B cell (primary cell): ENCODE data around the gene SLC25A21.

Source experiments
- EZH2 ChIP-seq: IDR thresholded peaks from 2 replicates; pipeline ENCODE4 v1.6.1; 2012; ENCODE audit warnings: borderline replicate concordance, low read depth, mild to moderate bottlenecking, moderate library complexity, low read length; ENCODE audit not compliant: insufficient read depth, poor library complexity, severe bottlenecking
- TF ChIP-seq, protein P1 (sequence below): fragments of 200-600 bp; IDR thresholded peaks from one replicate; pipeline ENCODE4 v1.8.0; 2022; ENCODE audit warnings: antibody characterized with exemption, mild to moderate bottlenecking

GRCh38 chr14:36663404-36664321 lies 508.7 kb downstream of the SLC25A21 start:
- TF ChIP-seq, protein P1, sequence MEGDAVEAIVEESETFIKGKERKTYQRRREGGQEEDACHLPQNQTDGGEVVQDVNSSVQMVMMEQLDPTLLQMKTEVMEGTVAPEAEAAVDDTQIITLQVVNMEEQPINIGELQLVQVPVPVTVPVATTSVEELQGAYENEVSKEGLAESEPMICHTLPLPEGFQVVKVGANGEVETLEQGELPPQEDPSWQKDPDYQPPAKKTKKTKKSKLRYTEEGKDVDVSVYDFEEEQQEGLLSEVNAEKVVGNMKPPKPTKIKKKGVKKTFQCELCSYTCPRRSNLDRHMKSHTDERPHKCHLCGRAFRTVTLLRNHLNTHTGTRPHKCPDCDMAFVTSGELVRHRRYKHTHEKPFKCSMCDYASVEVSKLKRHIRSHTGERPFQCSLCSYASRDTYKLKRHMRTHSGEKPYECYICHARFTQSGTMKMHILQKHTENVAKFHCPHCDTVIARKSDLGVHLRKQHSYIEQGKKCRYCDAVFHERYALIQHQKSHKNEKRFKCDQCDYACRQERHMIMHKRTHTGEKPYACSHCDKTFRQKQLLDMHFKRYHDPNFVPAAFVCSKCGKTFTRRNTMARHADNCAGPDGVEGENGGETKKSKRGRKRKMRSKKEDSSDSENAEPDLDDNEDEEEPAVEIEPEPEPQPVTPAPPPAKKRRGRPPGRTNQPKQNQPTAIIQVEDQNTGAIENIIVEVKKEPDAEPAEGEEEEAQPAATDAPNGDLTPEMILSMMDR = no peak
- TF ChIP-seq EZH2 = no peak
